ENCODE results near the gene EML5.
A peak's percentile ranks its signal among the peaks of the same experiment; 100 is the strongest.

GRCh38 chr14:88562831-88563686, 229.7 kb downstream of the EML5 start, which contains the start of gene ZC3H14:
- TF ChIP-seq CTCF (IDR thresholded peaks at IDR 0.05): no peak
- peak; percentile 55 for TF ChIP-seq POLR2A (IDR thresholded peaks at IDR 0.05)

Measured in testis (tissue), 2 donors.